ENCODE results near the gene HOXC6.

Gene HOXC6

GRCh38 chr12:53989227-53990113 is 38.8 kb upstream of the HOXC6 start:
- no peaks in the 10 kb centered on the region for H3K36me3 ChIP-seq (ENCODE audit: control insufficient read depth, insufficient read depth, low read length)
- H3K4me3 ChIP-seq (replicated peaks; ENCODE audit: low read depth, low read length) = no peak overlapping the region
- peaks cover 11% of the 10 kb centered on the region for H3K27me3 ChIP-seq (replicated peaks; ENCODE audit: control insufficient read depth, insufficient read depth, low read length)
- TF ChIP-seq CTCF (IDR thresholded peaks at IDR 0.05; ENCODE audit: insufficient read depth, low read length, poor library complexity, severe bottlenecking) = peak; percentile 73
- peak; percentile 50 for DNase-seq (ENCODE audit: extremely low read depth, insufficient read length)

GRCh38 chr12:53990311-53991076 is 37.7 kb upstream of the HOXC6 start:
- no peak for TF ChIP-seq CTCF (IDR thresholded peaks at IDR 0.05; ENCODE audit: insufficient read depth, low read length, poor library complexity, severe bottlenecking)
- DNase-seq (ENCODE audit: extremely low read depth, insufficient read length) = no peak
- no peaks in the 10 kb centered on the region for H3K36me3 ChIP-seq (ENCODE audit: control insufficient read depth, insufficient read depth, low read length)
- H3K27me3 ChIP-seq (replicated peaks; ENCODE audit: control insufficient read depth, insufficient read depth, low read length) = peaks cover 12% of the 10 kb centered on the region
- H3K4me3 ChIP-seq (replicated peaks; ENCODE audit: low read depth, low read length) = no peak overlapping the region

GRCh38 chr12:53991077-53991460 is 37.2 kb upstream of the HOXC6 start:
- Histone ChIP-seq H3K27me3 (replicated peaks; ENCODE audit: control insufficient read depth, insufficient read depth, low read length) (peaks cover 12% of the 10 kb centered on the region), H3K4me3 (replicated peaks; ENCODE audit: low read depth, low read length) (no peak overlapping the region), H3K36me3 (ENCODE audit: control insufficient read depth, insufficient read depth, low read length) (no peaks in the 10 kb centered on the region)
- no peak for TF ChIP-seq CTCF (IDR thresholded peaks at IDR 0.05; ENCODE audit: insufficient read depth, low read length, poor library complexity, severe bottlenecking)
- DNase-seq (ENCODE audit: extremely low read depth, insufficient read length) = no peak

GRCh38 chr12:53992377-53992889 is 35.8 kb upstream of the HOXC6 start:
- DNase-seq (ENCODE audit: extremely low read depth, insufficient read length) = no peak
- H3K4me3 ChIP-seq (replicated peaks; ENCODE audit: low read depth, low read length) = no peak overlapping the region
- H3K36me3 ChIP-seq (ENCODE audit: control insufficient read depth, insufficient read depth, low read length) = no peaks in the 10 kb centered on the region
- no peak for TF ChIP-seq CTCF (IDR thresholded peaks at IDR 0.05; ENCODE audit: insufficient read depth, low read length, poor library complexity, severe bottlenecking)
- peaks cover 11% of the 10 kb centered on the region for H3K27me3 ChIP-seq (replicated peaks; ENCODE audit: control insufficient read depth, insufficient read depth, low read length)

- no peak for TF ChIP-seq CTCF (IDR thresholded peaks at IDR 0.05; ENCODE audit: insufficient read depth, low read length, poor library complexity, severe bottlenecking)
- no peak for DNase-seq (ENCODE audit: extremely low read depth, insufficient read length)
- no peak overlapping the region for H3K4me3 ChIP-seq (replicated peaks; ENCODE audit: low read depth, low read length)
- H3K27me3 ChIP-seq (replicated peaks; ENCODE audit: control insufficient read depth, insufficient read depth, low read length) = peaks cover 11% of the 10 kb centered on the region
- no peaks in the 10 kb centered on the region for H3K36me3 ChIP-seq (ENCODE audit: control insufficient read depth, insufficient read depth, low read length)
Measured at GRCh38 chr12:53993162-53994008, 34.9 kb upstream of the HOXC6 start.
